Gastroesophageal sphincter (tissue), 3 donors: ENCODE measurements around the gene STX1A.

Experiments
- CTCF ChIP-seq, 4 experiments: fragments of 200-600 bp in 2 of 4; fragments of 450-650 bp in 2 of 4; sonication (generic) in 1 of 4; IDR thresholded peaks; one replicate each; pipeline ENCODE4 v1.5.1; 2017 to 2019; ENCODE audit warnings: antibody characterized with exemption in 4 of 4, mild to moderate bottlenecking in 2 of 4, moderate library complexity in 2 of 4
- EP300 ChIP-seq: sonication (generic); formaldehyde crosslinking; IDR thresholded peaks from one replicate; pipeline ENCODE4 v1.6.1; 2017; ENCODE audit warnings: antibody characterized with exemption, mild to moderate bottlenecking
- POLR2A ChIP-seq, 2 donors: fragments of 450-650 bp; IDR thresholded peaks; one replicate each; pipeline ENCODE4 v1.6.1; 2017; ENCODE audit warnings: antibody characterized with exemption in 2 of 2, mild to moderate bottlenecking in 2 of 2, moderate library complexity in 1 of 2
- POLR2AphosphoS5 ChIP-seq: sonication (generic); formaldehyde crosslinking; IDR thresholded peaks from one replicate; pipeline ENCODE4 v1.6.1; 2017; ENCODE audit warnings: antibody characterized with exemption

GRCh38 chr7:73738220-73738611, 18.7 kb upstream of the STX1A start:
- no peak for TF ChIP-seq CTCF (IDR thresholded peaks at IDR 0.05)
- TF ChIP-seq EP300 = no peak
- TF ChIP-seq POLR2AphosphoS5 = no peak
- no peak for TF ChIP-seq POLR2A (IDR thresholded peaks at IDR 0.05)
